Colonic mucosa (tissue), 4 donors: ENCODE data around the gene RPLP2. TPM values are rescaled to one million over a fixed set of nuclear protein-coding genes. Genes with fewer than 3 reads are reported as not detected.

Experiments used
- DNase-seq: peaks from one replicate; pipeline ENCODE4 v3.0.0-alpha.2; 2020
- H3K27ac ChIP-seq: fragments of 200-600 bp; one replicate; pipeline ENCODE4 v1.8.0; 2021
- H3K27me3 ChIP-seq: fragments of 200-600 bp; one replicate; pipeline ENCODE4 v1.8.0; 2021
- H3K36me3 ChIP-seq: fragments of 200-600 bp; one replicate; pipeline ENCODE4 v1.8.0; 2021
- H3K4me1 ChIP-seq: fragments of 200-600 bp; one replicate; pipeline ENCODE4 v1.8.0; 2021; ENCODE audit warnings: mild to moderate bottlenecking
- H3K4me3 ChIP-seq: fragments of 200-600 bp; one replicate; pipeline ENCODE4 v1.8.0; 2021
- H3K9ac ChIP-seq, 2 donors: one replicate each; pipeline ENCODE4 v1.7.0; 2013; ENCODE audit warnings: control low read depth in 2 of 2, low read depth in 2 of 2, low read length in 2 of 2
- H3K9me3 ChIP-seq: fragments of 200-600 bp; one replicate; pipeline ENCODE4 v1.8.0; 2021
- intact Hi-C: fragments of 100-400 bp; cut with DNase I; formaldehyde crosslinking; loops from one replicate; pipeline ENCODE4 v1.14.1; 2022
- total RNA-seq, 2 donors: library from RNA; stranded (reverse); fragmentation: NEBNext Ultra II Directional in 1 of 2; extraction: Animal tissue kit (Norgen Biotek cat#: 25700) in 1 of 2; gene quantifications; one replicate each; pipeline ENCODE4 v1.2.1, GENCODE V29; 2021
- TF ChIP-seq, protein P1 (sequence below): fragments of 200-600 bp; IDR thresholded peaks from one replicate; pipeline ENCODE4 v1.8.0; 2022; ENCODE audit warnings: antibody characterized with exemption, mild to moderate bottlenecking
- donor health status: healthy.
- donor health status: DM: no; HTN: no; CAD: no.
- donor health status: DM: no; HTN: no; CAD: no.

The RPLP2 gene
- total RNA-seq, 2 donors from 2014 or later = 2,068 to 2,303 TPM

DNA sequence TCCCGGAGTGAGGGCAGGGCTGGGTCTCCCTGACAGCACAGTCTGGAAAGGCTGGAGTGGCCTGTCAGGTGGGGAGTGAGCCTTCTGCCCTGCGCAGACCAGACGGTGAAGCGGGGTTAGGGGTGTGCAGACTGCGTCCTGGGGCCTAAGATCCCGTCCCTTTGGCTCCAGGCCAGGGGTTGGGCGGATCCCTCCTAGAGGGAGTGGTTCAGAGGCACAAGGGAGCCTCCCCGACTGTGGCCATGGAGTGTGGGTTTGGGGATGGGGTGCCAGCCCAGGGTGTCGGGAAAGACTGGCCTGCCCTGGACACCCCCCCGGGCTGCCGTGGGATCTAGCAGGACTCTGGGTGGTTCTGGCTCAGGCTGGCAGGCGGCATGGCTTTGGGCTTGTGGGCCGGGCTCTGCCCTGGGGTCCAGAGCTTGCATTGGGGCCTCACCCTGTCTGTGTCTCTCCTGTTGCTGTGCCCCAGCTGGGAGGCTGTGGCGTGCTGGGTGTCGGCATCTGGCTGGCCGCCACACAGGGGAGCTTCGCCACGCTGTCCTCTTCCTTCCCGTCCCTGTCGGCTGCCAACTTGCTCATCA is 52.4 kb downstream of the RPLP2 start:
- Histone ChIP-seq H3K9me3 (no peaks in the 10 kb centered on the region), H3K36me3 (no peaks in the 10 kb centered on the region), H3K4me3 (no peak overlapping the region), H3K27ac (no peak overlapping the region), H3K4me1 (peaks cover 12% of the 10 kb centered on the region), H3K9ac (no peak overlapping the region), H3K27me3 (peaks cover 21% of the 10 kb centered on the region)
- intact Hi-C loops = no loop called here
- TF ChIP-seq, protein P1, sequence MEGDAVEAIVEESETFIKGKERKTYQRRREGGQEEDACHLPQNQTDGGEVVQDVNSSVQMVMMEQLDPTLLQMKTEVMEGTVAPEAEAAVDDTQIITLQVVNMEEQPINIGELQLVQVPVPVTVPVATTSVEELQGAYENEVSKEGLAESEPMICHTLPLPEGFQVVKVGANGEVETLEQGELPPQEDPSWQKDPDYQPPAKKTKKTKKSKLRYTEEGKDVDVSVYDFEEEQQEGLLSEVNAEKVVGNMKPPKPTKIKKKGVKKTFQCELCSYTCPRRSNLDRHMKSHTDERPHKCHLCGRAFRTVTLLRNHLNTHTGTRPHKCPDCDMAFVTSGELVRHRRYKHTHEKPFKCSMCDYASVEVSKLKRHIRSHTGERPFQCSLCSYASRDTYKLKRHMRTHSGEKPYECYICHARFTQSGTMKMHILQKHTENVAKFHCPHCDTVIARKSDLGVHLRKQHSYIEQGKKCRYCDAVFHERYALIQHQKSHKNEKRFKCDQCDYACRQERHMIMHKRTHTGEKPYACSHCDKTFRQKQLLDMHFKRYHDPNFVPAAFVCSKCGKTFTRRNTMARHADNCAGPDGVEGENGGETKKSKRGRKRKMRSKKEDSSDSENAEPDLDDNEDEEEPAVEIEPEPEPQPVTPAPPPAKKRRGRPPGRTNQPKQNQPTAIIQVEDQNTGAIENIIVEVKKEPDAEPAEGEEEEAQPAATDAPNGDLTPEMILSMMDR = no peak
- DNase-seq = peak; percentile 63

Other genes with a start within 250 kb of the RPLP2 start
- 10 to 100 TPM in 1 of 2 donors, 1 to 10 TPM in 1; 9.8 to 13.6 TPM for gene LMNTD2, start 249.2 kb upstream of the RPLP2 start, total RNA-seq
- 100 to 1,000 TPM; 108 to 139 TPM for gene RASSF7, start 249.0 kb upstream of the RPLP2 start, total RNA-seq
- 10 to 100 TPM; 29.4 to 41.9 TPM for gene PHRF1, start 233.5 kb upstream of the RPLP2 start, total RNA-seq
- 10 to 100 TPM; 22.1 to 25.6 TPM for gene IRF7, start 194.0 kb upstream of the RPLP2 start, total RNA-seq
- 100 to 1,000 TPM; 140 to 310 TPM for gene CDHR5, start 185.0 kb upstream of the RPLP2 start, total RNA-seq
- gene SCT, start 182.8 kb upstream of the RPLP2 start, total RNA-seq = 1 to 10 TPM; 1.1 to 3.2 TPM
- gene DRD4, start 172.7 kb upstream of the RPLP2 start, total RNA-seq = under 1 TPM; 0.69 to 0.79 TPM
- gene DEAF1, start 114.7 kb upstream of the RPLP2 start, total RNA-seq = 10 to 100 TPM; 21.7 to 25.8 TPM
- gene TMEM80, start 114.2 kb upstream of the RPLP2 start, total RNA-seq = 10 to 100 TPM; 18.4 to 36.6 TPM
- 100 to 1,000 TPM; 192 to 254 TPM for gene EPS8L2, start 103.7 kb upstream of the RPLP2 start, total RNA-seq
- gene TALDO1, start 62.5 kb upstream of the RPLP2 start, total RNA-seq = 100 to 1,000 TPM; 195 to 274 TPM
- gene GATD1, start 32.5 kb upstream of the RPLP2 start, total RNA-seq = 10 to 100 TPM; 39.9 to 84.9 TPM
- gene CEND1, start 19.9 kb upstream of the RPLP2 start, total RNA-seq = under 1 TPM; 0.35 to 0.40 TPM
- 10 to 100 TPM; 31.8 to 37.7 TPM for gene SLC25A22, start 11.7 kb upstream of the RPLP2 start, total RNA-seq
- 10 to 100 TPM; 17.7 to 47.5 TPM for gene PIDD1, start 4.7 kb upstream of the RPLP2 start, total RNA-seq
- 100 to 1,000 TPM; 139 to 155 TPM for gene PNPLA2, start 8.9 kb downstream of the RPLP2 start, total RNA-seq
- gene CRACR2B, start 18.0 kb downstream of the RPLP2 start, total RNA-seq = 100 to 1,000 TPM in 1 of 2 donors, 10 to 100 TPM in 1; 97.3 to 108 TPM
- gene CD151, start 23.0 kb downstream of the RPLP2 start, total RNA-seq = 100 to 1,000 TPM; 371 to 396 TPM
- gene POLR2L, start 32.6 kb downstream of the RPLP2 start, total RNA-seq = 100 to 1,000 TPM in 1 of 2 donors, 10 to 100 TPM in 1; 77.4 to 181 TPM
- 10 to 100 TPM; 12.1 to 12.7 TPM for gene TSPAN4, start 32.9 kb downstream of the RPLP2 start, total RNA-seq
- 100 to 1,000 TPM in 1 of 2 donors, 10 to 100 TPM in 1; 46.4 to 113 TPM for gene CHID1, start 100.8 kb downstream of the RPLP2 start, total RNA-seq
- gene AP2A2, start 115.9 kb downstream of the RPLP2 start, total RNA-seq = 10 to 100 TPM; 69.4 to 72.5 TPM
- under 1 TPM in 1 of 2 donors, not detected in 1; 0.10 TPM for gene MUC6, start 226.8 kb downstream of the RPLP2 start, total RNA-seq